HUES48 (cell line): ENCODE data around the gene NEDD4L.

ENCODE experiments used
- H3K27ac ChIP-seq: one replicate; pipeline ENCODE4 v1.7.0; 2013; ENCODE audit warnings: low read depth, low read length, inconsistent platforms
- H3K27me3 ChIP-seq: 2 replicates; pipeline ENCODE4 v1.6.1; 2013; ENCODE audit warnings: mild to moderate bottlenecking, low read length; ENCODE audit not compliant: control insufficient read depth, insufficient read depth
- H3K36me3 ChIP-seq: 2 replicates; pipeline ENCODE4 v1.6.1; 2013; ENCODE audit warnings: low read length; ENCODE audit not compliant: control insufficient read depth, insufficient read depth
- H3K4me1 ChIP-seq: 2 replicates; pipeline ENCODE4 v1.6.1; 2013; ENCODE audit warnings: mild to moderate bottlenecking, low read length; ENCODE audit not compliant: control insufficient read depth, insufficient read depth
- H3K4me3 ChIP-seq: 2 replicates; pipeline ENCODE4 v1.5.1; 2013; ENCODE audit warnings: mild to moderate bottlenecking, low read depth, low read length
- H3K9ac ChIP-seq: 2 replicates; pipeline ENCODE4 v1.6.1; 2013; ENCODE audit warnings: mild to moderate bottlenecking, low read depth, low read length, moderate library complexity
- H3K9me3 ChIP-seq: 2 replicates; pipeline ENCODE4 v1.6.1; 2013; ENCODE audit warnings: low read length; ENCODE audit not compliant: control insufficient read depth, insufficient read depth

Gene NEDD4L

DNA sequence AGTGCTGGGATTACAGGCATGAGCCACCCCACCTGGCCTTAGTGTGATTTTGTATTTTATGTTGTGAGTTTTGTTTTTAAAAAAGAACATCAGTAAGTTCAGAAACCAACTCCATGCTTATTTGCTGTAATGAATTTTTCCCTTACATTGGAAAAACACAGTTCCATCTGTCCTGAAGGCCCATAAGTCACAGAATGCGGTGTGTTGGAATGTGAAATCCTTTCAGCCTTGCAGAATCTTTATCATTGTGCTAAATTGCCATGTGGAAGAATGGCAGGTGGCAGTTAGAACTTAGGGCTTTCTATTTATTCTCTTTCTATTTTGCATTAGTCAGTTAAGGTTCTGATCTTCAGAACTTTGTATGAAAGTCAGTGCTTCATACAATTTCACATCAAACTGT lies 52.6 kb downstream of the NEDD4L start:
- peaks cover 49% of the 10 kb centered on the region for H3K4me1 ChIP-seq
- no peak overlapping the region for H3K27ac ChIP-seq

DNA sequence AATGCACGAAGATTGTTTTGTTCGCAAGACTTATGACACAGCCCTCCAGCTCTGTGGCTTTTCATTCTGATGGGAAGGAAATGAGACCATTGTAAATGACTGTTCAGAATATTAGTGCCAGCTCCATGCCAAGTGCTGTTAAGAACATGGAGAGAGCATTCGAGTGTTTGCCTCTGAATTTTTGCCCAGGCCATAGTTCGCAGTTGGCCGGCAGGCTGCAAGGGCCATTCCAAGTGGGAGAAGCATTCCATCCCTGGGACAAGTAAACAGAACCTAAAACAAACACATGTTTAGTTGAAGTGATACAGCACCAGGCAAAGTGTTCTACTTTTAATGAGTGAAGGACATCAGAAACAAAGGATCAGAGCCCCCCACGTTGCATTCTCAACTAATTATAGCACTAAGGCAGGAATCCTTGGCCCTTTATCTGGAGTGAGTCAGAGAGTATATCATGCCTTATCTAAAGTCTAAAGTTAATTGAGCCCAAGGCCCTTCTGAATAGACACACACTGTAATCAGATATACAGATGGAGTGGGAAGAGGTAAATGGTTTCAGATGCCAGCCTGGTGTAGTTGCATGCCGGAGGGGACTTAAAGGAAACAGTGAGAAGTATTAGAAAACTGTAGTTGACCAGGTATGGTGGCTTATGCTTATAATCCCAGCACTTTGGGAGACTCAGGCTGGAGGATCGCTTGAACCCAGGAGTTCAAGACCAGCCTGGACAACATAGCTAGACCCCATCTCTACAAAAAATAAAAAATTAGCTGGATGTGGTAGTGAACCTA lies 53.3 kb downstream of the NEDD4L start:
- Histone ChIP-seq H3K27ac (no peak overlapping the region), H3K4me3 (no peak overlapping the region), H3K4me1 (peaks cover 56% of the 10 kb centered on the region), H3K9me3 (no peaks in the 10 kb centered on the region), H3K27me3 (no peaks in the 10 kb centered on the region), H3K9ac (no peak overlapping the region), H3K36me3 (no peaks in the 10 kb centered on the region)

More for the DNA sequence above, 52.6 kb downstream of the NEDD4L start:
- Histone ChIP-seq H3K4me3 (no peak overlapping the region), H3K9me3 (no peaks in the 10 kb centered on the region), H3K27me3 (no peaks in the 10 kb centered on the region), H3K36me3 (no peaks in the 10 kb centered on the region), H3K9ac (no peak overlapping the region)

DNA sequence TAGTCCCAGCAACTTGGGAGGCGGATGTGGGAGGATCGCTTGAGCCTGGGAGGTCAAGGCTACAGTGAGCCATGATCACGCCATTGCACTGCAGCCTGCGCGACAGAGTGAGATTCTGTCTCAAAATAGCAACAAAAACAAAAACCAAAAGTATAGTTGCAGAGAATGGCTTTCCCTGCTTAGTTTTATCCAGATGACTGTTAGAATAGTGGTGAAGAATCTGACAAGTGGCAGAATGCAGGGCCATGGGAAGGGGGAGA lies 53.8 kb downstream of the NEDD4L start:
- no peaks in the 10 kb centered on the region for H3K27me3 ChIP-seq
- H3K4me1 ChIP-seq, result peaks cover 59% of the 10 kb centered on the region
- no peaks in the 10 kb centered on the region for H3K9me3 ChIP-seq
- H3K36me3 ChIP-seq, result no peaks in the 10 kb centered on the region
- no peak overlapping the region for H3K27ac ChIP-seq
- no peak overlapping the region for H3K4me3 ChIP-seq
- no peak overlapping the region for H3K9ac ChIP-seq

DNA sequence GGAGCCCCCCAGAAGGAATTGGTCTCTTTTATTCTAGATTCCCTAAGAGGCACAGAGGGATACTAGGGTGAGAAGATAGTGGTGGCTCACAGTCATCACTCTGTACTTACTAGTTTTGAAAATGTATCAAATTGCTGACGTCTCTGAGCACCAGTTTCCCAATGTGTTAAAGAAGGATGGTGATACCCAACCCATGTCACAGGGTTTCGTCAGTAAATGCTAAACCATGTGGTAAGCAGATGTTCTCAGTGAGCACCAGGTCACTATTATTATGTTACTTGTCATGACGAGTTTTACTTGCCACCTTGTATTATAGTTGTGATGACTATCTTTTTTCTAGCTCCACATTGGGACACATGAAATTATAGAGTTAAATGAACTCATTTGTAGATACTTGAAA lies 54.7 kb downstream of the NEDD4L start:
- Histone ChIP-seq H3K27ac (no peak overlapping the region), H3K9me3 (no peaks in the 10 kb centered on the region), H3K4me1 (peaks cover 55% of the 10 kb centered on the region), H3K27me3 (no peaks in the 10 kb centered on the region), H3K36me3 (no peaks in the 10 kb centered on the region), H3K9ac (no peak overlapping the region), H3K4me3 (no peak overlapping the region)

GRCh38 chr18:58100154-58100553 lies 56.1 kb downstream of the NEDD4L start:
- Histone ChIP-seq H3K36me3 (no peaks in the 10 kb centered on the region), H3K9me3 (no peaks in the 10 kb centered on the region), H3K27me3 (no peaks in the 10 kb centered on the region), H3K4me1 (peaks cover 50% of the 10 kb centered on the region), H3K4me3 (no peak overlapping the region), H3K27ac (no peak overlapping the region), H3K9ac (peak overlapping the region; percentile 21; the same call in 1 of the 2 replicates)

GRCh38 chr18:58101291-58101794 lies 57.3 kb downstream of the NEDD4L start:
- Histone ChIP-seq H3K9ac (no peak overlapping the region), H3K9me3 (no peaks in the 10 kb centered on the region), H3K27ac (peak overlapping the region; percentile 40), H3K36me3 (no peaks in the 10 kb centered on the region), H3K4me1 (peaks cover 56% of the 10 kb centered on the region), H3K4me3 (no peak overlapping the region), H3K27me3 (no peaks in the 10 kb centered on the region)

DNA sequence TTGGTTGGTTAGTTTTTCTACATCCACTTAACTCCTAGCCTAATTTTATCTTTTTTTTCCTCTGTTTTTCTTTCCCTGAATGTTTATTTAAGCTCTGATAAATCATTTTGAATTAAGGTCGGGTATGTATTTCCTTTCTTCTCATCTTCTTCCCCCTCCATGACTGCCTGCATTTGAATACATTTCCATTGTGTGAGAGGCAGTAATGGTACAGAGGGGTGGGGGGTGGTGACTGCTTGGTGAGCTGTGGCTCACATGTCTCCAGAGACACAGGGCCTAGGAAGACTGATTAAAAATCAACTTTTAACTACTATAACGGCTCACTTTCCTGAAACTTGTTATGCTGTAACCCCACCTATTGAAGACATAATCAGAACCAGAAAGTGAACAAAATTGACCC lies 58.0 kb downstream of the NEDD4L start:
- Histone ChIP-seq H3K4me3 (no peak overlapping the region; the same call in 1 of the 2 replicates), H3K9me3 (no peaks in the 10 kb centered on the region), H3K27ac (peak overlapping the region; percentile 19), H3K36me3 (no peaks in the 10 kb centered on the region), H3K27me3 (no peaks in the 10 kb centered on the region), H3K9ac (no peak overlapping the region), H3K4me1 (peaks cover 61% of the 10 kb centered on the region)

DNA sequence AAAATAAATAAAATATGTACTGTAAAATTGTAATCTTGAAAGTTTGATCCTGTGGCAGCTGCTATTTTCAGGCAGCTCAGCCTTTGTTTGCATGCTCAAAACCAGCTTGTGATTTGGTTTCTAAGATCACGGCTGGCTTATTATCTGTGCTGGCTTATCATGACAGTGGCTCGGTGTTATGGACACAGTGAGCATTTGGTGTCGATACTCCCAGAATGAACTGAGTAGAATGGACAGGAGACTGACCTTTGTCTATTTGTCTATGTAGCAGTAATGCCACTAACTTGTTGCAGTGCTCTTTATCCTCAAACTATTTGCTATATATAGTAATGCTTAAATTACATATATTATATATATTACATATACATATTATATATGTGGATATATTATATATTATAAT lies 58.8 kb downstream of the NEDD4L start:
- peaks cover 61% of the 10 kb centered on the region for H3K4me1 ChIP-seq
- no peaks in the 10 kb centered on the region for H3K27me3 ChIP-seq
- H3K36me3 ChIP-seq, result no peaks in the 10 kb centered on the region
- H3K9me3 ChIP-seq, result no peaks in the 10 kb centered on the region
- no peak overlapping the region for H3K9ac ChIP-seq
- no peak overlapping the region for H3K27ac ChIP-seq
- no peak overlapping the region for H3K4me3 ChIP-seq

DNA sequence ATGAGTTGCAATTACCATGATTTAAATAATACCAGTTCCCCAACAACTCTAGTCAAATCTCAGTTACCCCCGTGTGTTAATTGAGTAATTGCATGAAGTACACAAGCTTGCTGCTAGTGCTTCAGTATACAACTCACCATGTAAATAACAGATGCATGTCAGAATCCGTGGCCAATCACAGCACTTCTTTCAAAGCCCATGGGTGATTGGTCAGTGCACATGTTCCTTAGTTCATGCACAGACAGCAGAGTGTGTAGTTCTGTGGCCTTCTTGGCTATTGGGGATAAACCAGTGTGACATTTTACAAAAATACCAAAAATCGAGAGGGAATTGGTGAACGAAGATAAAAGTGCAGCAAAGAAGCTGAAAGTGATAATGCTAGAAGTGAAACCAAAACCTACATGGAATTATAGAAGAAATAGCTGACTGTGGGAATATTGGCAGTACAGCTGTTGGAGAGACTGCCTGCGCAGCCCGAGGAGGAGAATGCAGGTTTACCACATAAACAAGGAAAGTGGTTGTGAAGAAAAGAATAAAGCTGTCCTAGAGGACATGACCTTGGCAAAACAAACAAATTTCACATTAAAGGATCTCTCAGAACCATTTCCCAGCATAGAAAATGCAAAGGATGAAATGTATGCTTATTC lies 59.4 kb downstream of the NEDD4L start:
- no peak overlapping the region for H3K27ac ChIP-seq

DNA sequence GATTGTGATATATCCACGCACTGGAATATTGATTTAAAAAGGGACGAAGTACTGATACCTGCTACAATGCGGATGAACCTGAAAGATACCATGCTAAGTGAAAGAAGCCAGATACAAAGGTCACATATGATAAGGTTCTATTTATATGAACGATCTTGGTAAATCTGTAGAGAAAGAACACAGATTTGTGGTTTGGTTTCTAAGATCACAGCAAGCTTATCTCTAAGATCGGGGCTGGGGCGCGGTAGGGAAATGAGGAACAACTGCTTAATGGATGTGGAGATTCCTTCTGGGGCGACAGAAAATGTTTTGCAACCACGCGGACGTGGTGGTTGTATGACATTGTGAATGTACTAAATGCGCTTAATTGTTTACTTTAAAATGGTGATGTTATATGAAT lies 60.1 kb downstream of the NEDD4L start:
- H3K27ac ChIP-seq, result no peak overlapping the region
- H3K27me3 ChIP-seq, result no peaks in the 10 kb centered on the region
- peaks cover 58% of the 10 kb centered on the region for H3K4me1 ChIP-seq
- H3K9ac ChIP-seq, result no peak overlapping the region
- no peak overlapping the region for H3K4me3 ChIP-seq
- no peaks in the 10 kb centered on the region for H3K36me3 ChIP-seq
- no peaks in the 10 kb centered on the region for H3K9me3 ChIP-seq

More for the DNA sequence above, 59.4 kb downstream of the NEDD4L start:
- H3K4me1 ChIP-seq, result peaks cover 61% of the 10 kb centered on the region
- H3K36me3 ChIP-seq, result no peaks in the 10 kb centered on the region
- H3K27me3 ChIP-seq, result no peaks in the 10 kb centered on the region
- H3K4me3 ChIP-seq, result no peak overlapping the region
- no peaks in the 10 kb centered on the region for H3K9me3 ChIP-seq
- no peak overlapping the region for H3K9ac ChIP-seq

GRCh38 chr18:58105206-58105887 lies 61.3 kb downstream of the NEDD4L start:
- H3K9ac ChIP-seq, result no peak overlapping the region
- H3K4me1 ChIP-seq, result peaks cover 45% of the 10 kb centered on the region
- H3K36me3 ChIP-seq, result no peaks in the 10 kb centered on the region
- no peak overlapping the region for H3K27ac ChIP-seq
- no peaks in the 10 kb centered on the region for H3K9me3 ChIP-seq
- no peak overlapping the region for H3K4me3 ChIP-seq
- H3K27me3 ChIP-seq, result no peaks in the 10 kb centered on the region
